SJSA1 (cell line): ENCODE data around the gene DNAH10. TPM values are rescaled to one million over a fixed set of nuclear protein-coding genes. Genes with fewer than 3 reads are reported as not detected.

Experiments
- DNase-seq, 2 experiments: peaks; one replicate each; pipeline ENCODE4 v3.0.0-alpha.2; 2015 to 2020; ENCODE audit warnings: low spot score in 2 of 2, low read depth in 1 of 2
- H3K27ac ChIP-seq: fragments of 250-450 bp; sonication (Bioruptor Pico); 2 replicates; pipeline ENCODE4 v1.5.1; 2020; ENCODE audit warnings: mild to moderate bottlenecking, moderate library complexity
- H3K27me3 ChIP-seq: fragments of 250-450 bp; sonication (Bioruptor Pico); replicated peaks from 2 replicates; pipeline ENCODE4 v1.5.1; 2020; ENCODE audit warnings: mild to moderate bottlenecking, moderate library complexity
- H3K36me3 ChIP-seq: fragments of 250-450 bp; sonication (Bioruptor Pico); 2 replicates; pipeline ENCODE4 v1.5.1; 2020; ENCODE audit warnings: mild to moderate bottlenecking
- H3K4me1 ChIP-seq: fragments of 250-450 bp; sonication (Bioruptor Pico); replicated peaks from 2 replicates; pipeline ENCODE4 v1.6.1; 2021; ENCODE audit warnings: mild to moderate bottlenecking
- H3K4me3 ChIP-seq: fragments of 250-450 bp; sonication (Bioruptor Pico); 2 replicates; pipeline ENCODE4 v1.5.1; 2020; ENCODE audit warnings: mild to moderate bottlenecking
- H3K9me3 ChIP-seq: fragments of 250-450 bp; sonication (Bioruptor Pico); replicated peaks from 2 replicates; pipeline ENCODE4 v1.5.1; 2020; ENCODE audit warnings: mild to moderate bottlenecking
- total RNA-seq: library from RNA; depleted of rRNA; stranded (reverse); fragments of >200 nt; shearing (Covaris generic); gene quantifications from 2 replicates; pipeline ENCODE4 v1.2.3, GENCODE V29; 2014; rRNA removed

DNAH10 gene
- total RNA-seq, 1 experiment from 2014 or later: 1.00 TPM

GRCh38 chr12:123982269-123982668 lies 220.2 kb downstream of the DNAH10 start:
- Histone ChIP-seq H3K27me3 (no peaks in the 10 kb centered on the region), H3K36me3 (no peaks in the 10 kb centered on the region; the same call in none of the 2 replicates)
- DNase-seq: no peak

DNA sequence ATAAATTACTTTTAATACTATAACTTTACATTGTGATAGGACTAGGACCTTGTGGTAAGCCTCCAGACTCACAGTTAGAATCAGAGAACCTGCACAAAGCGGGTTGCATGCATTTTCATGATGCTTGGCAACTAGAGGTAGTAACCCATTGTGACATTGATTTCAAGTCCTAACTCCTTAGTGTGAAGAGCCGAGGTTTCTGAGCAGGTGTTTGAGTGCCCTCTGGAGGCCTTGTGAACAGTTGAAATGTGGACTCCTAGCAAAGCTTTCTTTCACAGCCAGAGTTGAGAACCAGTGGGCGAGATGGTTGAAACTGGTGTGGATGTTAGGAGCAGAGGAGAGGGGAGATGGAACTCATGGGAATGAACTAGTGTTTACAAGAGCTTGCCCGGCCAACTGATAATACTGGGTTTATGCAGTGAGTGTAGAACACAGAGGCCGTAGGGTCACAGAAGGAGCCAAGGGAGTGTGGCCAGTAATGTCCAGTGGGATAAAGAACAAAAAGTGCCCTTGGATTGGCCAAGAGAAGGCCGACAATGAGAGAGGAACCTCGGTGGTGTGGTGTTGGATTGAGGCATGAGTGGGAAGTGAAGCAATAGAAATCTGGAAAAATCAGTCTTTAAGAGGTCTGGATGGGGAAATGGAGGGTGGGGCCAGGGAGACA lies 221.9 kb downstream of the DNAH10 start:
- Histone ChIP-seq H3K4me1 (no peaks in the 10 kb centered on the region), H3K27ac (no peak overlapping the region), H3K9me3 (no peaks in the 10 kb centered on the region), H3K36me3 (peaks cover 4% of the 10 kb centered on the region), H3K4me3 (no peak overlapping the region), H3K27me3 (no peaks in the 10 kb centered on the region)
- peak; percentile 21 to 49 for DNase-seq

More at GRCh38 chr12:123982269-123982668, 220.2 kb downstream of the DNAH10 start:
- Histone ChIP-seq H3K27ac (no peak overlapping the region), H3K9me3 (no peaks in the 10 kb centered on the region), H3K4me3 (no peak overlapping the region), H3K4me1 (no peaks in the 10 kb centered on the region)

DNA sequence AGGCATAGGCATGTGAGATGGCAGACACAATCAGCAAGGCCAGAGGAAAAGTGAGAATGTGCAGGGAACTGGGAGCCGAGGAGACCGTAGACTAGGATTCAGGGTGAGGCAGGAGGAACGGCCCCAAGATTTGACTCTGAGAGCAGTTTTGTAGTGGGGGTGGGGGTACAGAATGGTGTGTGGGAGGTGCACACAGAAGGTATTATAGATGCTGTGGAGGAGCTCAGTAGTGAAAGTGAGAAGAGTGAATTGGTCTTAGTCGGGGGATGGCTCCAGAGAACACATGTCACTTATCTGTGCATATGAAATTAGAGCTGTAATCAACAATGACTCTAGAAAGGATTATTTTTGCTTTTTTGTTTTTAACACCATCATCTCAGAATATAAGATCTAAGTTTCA lies 222.8 kb downstream of the DNAH10 start:
- H3K27me3 ChIP-seq: no peaks in the 10 kb centered on the region
- H3K4me1 ChIP-seq: no peaks in the 10 kb centered on the region
- H3K27ac ChIP-seq: no peak overlapping the region
- H3K9me3 ChIP-seq: no peaks in the 10 kb centered on the region
- H3K4me3 ChIP-seq: no peak overlapping the region
- peaks cover 11% of the 10 kb centered on the region for H3K36me3 ChIP-seq
- no peak for DNase-seq

Other genes with a start within 250 kb of the DNAH10 start
- 6.1 and 8.3 TPM in 2 replicates for gene RILPL1, start 228.6 kb upstream of the DNAH10 start, total RNA-seq
- gene TMED2, start 177.7 kb upstream of the DNAH10 start, total RNA-seq: 251 and 353 TPM in 2 replicates
- gene DDX55, start 160.2 kb upstream of the DNAH10 start, total RNA-seq: 19.5 and 24.7 TPM in 2 replicates
- 71.3 and 153 TPM in 2 replicates for gene EIF2B1, start 128.6 kb upstream of the DNAH10 start, total RNA-seq
- gene GTF2H3, start 128.5 kb upstream of the DNAH10 start, total RNA-seq: 41.1 and 43.2 TPM in 2 replicates
- gene TCTN2, start 91.2 kb upstream of the DNAH10 start, total RNA-seq: 7.5 and 17.2 TPM in 2 replicates
- 22.2 and 26.1 TPM in 2 replicates for gene ATP6V0A2, start 49.9 kb upstream of the DNAH10 start, total RNA-seq
- 11.9 and 13.3 TPM in 2 replicates for gene CCDC92, start 210.5 kb downstream of the DNAH10 start, total RNA-seq
- gene ZNF664, start 210.9 kb downstream of the DNAH10 start, total RNA-seq: 19.5 and 36.0 TPM in 2 replicates